SK-N-SH (cell line): ENCODE measurements around the gene TRMT10A. TPM values are rescaled to one million over a fixed set of nuclear protein-coding genes. Genes with fewer than 3 reads are reported as not detected.

Source experiments
- CTCF ChIA-PET: fragments of 300-600, 350-600 bp; formaldehyde crosslinking; extraction: SDS; loops from one replicate; lab custom pipeline; 2021; lab: Yijun Ruan, JAX
- POLR2A ChIA-PET: fragments of 350-600 bp; sonication (Branson Sonifier 250); formaldehyde crosslinking; extraction: SDS; loops from one replicate; lab custom pipeline; 2020; ENCODE audit warnings: antibody characterized with exemption, inconsistent platforms; lab: Yijun Ruan, JAX
- DNase-seq: peaks from one replicate; pipeline ENCODE4 v3.0.0; 2012
- H2AFZ ChIP-seq: fragments of 200-600 bp; sonication (generic); 2 replicates; pipeline ENCODE4 v1.8.1; 2016; ENCODE audit warnings: antibody characterized with exemption, mild to moderate bottlenecking, low read depth
- H3F3A ChIP-seq: fragments of 200-600 bp; sonication (generic); replicated peaks from 2 replicates; pipeline ENCODE3; 2016; ENCODE audit warnings: antibody characterized with exemption, mild to moderate bottlenecking; ENCODE audit not compliant: insufficient read depth
- H3K27ac ChIP-seq, 2 experiments: fragments of 200-500 bp in 1 of 2; fragments of 200-600 bp in 1 of 2; sonication (Bioruptor generic) in 1 of 2; sonication (generic), shearing (Covaris generic) in 1 of 2; 2 replicates each; pipeline versions ENCODE4 v1.5.1 to v1.6.1; 2014 to 2016; ENCODE audit warnings: low read depth in 2 of 2, inconsistent platforms in 1 of 2, low read length in 1 of 2, mild to moderate bottlenecking in 1 of 2, mixed read lengths in 1 of 2
- H3K27me3 ChIP-seq: fragments of 200-600 bp; sonication (generic), shearing (Covaris generic); 2 replicates; pipeline ENCODE4 v1.6.1; 2016; ENCODE audit warnings: mixed run types; ENCODE audit not compliant: insufficient read depth
- H3K36me3 ChIP-seq, 2 experiments: fragments of 200-500 bp in 1 of 2; fragments of 200-600 bp in 1 of 2; sonication (Bioruptor generic) in 1 of 2; sonication (generic) in 1 of 2; replicated peaks in 1 of 2; 2 replicates each; pipeline versions ENCODE3 to v1.5.1; 2014 to 2016; ENCODE audit warnings: low read length in 1 of 2, mild to moderate bottlenecking in 1 of 2; ENCODE audit not compliant: insufficient read depth in 2 of 2, control insufficient read depth in 1 of 2
- H3K4me1 ChIP-seq, 2 experiments: fragments of 200-500 bp in 1 of 2; fragments of 200-600 bp in 1 of 2; sonication (Bioruptor generic) in 1 of 2; sonication (generic), shearing (Covaris generic) in 1 of 2; 2 replicates each; pipeline versions ENCODE4 v1.5.1 to v1.6.1; 2014 to 2016; ENCODE audit warnings: low read depth in 1 of 2, low read length in 1 of 2, mixed run types in 1 of 2; ENCODE audit not compliant: insufficient read depth in 2 of 2, control insufficient read depth in 1 of 2
- H3K4me2 ChIP-seq: fragments of 200-600 bp; sonication (generic), shearing (Covaris generic); 2 replicates; pipeline ENCODE4 v1.6.1; 2017; ENCODE audit warnings: mixed run types
- H3K4me3 ChIP-seq, 2 experiments: fragments of 200-500 bp in 1 of 2; fragments of 200-600 bp in 1 of 2; sonication (Bioruptor generic) in 1 of 2; sonication (generic), shearing (Covaris generic) in 1 of 2; 2 replicates each; pipeline versions ENCODE4 v1.5.1 to v1.8.1; 2014 to 2016; ENCODE audit warnings: low read depth in 2 of 2, inconsistent platforms in 1 of 2, low read length in 1 of 2, mild to moderate bottlenecking in 1 of 2, mixed read lengths in 1 of 2, moderate library complexity in 1 of 2
- H3K79me2 ChIP-seq: fragments of 200-600 bp; sonication (generic); 2 replicates; pipeline ENCODE4 v1.8.1; 2017; ENCODE audit warnings: mild to moderate bottlenecking; ENCODE audit not compliant: insufficient read depth
- H3K9ac ChIP-seq: fragments of 200-600 bp; sonication (generic); 2 replicates; pipeline ENCODE4 v1.6.1; 2017; ENCODE audit warnings: mixed run types
- H3K9me2 ChIP-seq: fragments of 200-600 bp; sonication (generic); 2 replicates; pipeline ENCODE4 v1.6.1; 2017; ENCODE audit warnings: mixed run types
- H3K9me3 ChIP-seq: fragments of 200-600 bp; sonication (generic); 2 replicates; pipeline ENCODE4 v1.6.1; 2017; ENCODE audit warnings: mixed run types, mild to moderate bottlenecking, moderate library complexity
- H4K20me1 ChIP-seq: fragments of 200-600 bp; sonication (generic); 2 replicates; pipeline ENCODE4 v1.6.1; 2017; ENCODE audit warnings: mild to moderate bottlenecking, mixed run types; ENCODE audit not compliant: insufficient read depth
- CHD2 ChIP-seq: fragments of 150-350 bp; IDR thresholded peaks from 2 replicates; pipeline ENCODE4 v1.6.1; 2018; ENCODE audit warnings: low read length; ENCODE audit not compliant: partially characterized antibody
- EP300 ChIP-seq, 2 experiments: IDR thresholded peaks; 2 replicates each; pipeline versions ENCODE4 v1.4.0 to v1.6.1; 2012; ENCODE audit warnings: borderline replicate concordance in 1 of 2, low read depth in 1 of 2, low read length in 1 of 2
- EZH2phosphoT487 ChIP-seq: fragments of 200-600 bp; sonication (generic); IDR thresholded peaks from 2 replicates; pipeline ENCODE4 v1.6.1; 2017; ENCODE audit warnings: low read depth, mixed run types, mild to moderate bottlenecking, antibody characterized with exemption, moderate library complexity, borderline replicate concordance
- FOXM1 ChIP-seq: IDR thresholded peaks from 2 replicates; pipeline ENCODE4 v1.4.0; 2012; ENCODE audit warnings: low read depth, mild to moderate bottlenecking
- IRF3 ChIP-seq: fragments of 150-350 bp; IDR thresholded peaks from 2 replicates; pipeline ENCODE4 v1.6.1; 2016; ENCODE audit warnings: mild to moderate bottlenecking, low read depth, low read length
- JUND ChIP-seq: IDR thresholded peaks from 2 replicates; pipeline ENCODE4 v1.4.0; 2012
- MAX ChIP-seq: IDR thresholded peaks from 2 replicates; pipeline ENCODE4 v1.4.0; 2012; ENCODE audit warnings: low read depth
- PBX3 ChIP-seq: IDR thresholded peaks from 2 replicates; pipeline ENCODE4; 2012
- RAD21 ChIP-seq: IDR thresholded peaks from 2 replicates; pipeline ENCODE4 v1.6.1; 2012; ENCODE audit warnings: mild to moderate bottlenecking, low read length
- REST ChIP-seq: IDR thresholded peaks from 2 replicates; pipeline ENCODE4 v1.6.1; 2012; ENCODE audit warnings: mild to moderate bottlenecking, low read depth, low read length, moderate library complexity
- TEAD4 ChIP-seq: IDR thresholded peaks from 2 replicates; pipeline ENCODE4 v1.4.0; 2012; ENCODE audit warnings: mild to moderate bottlenecking, borderline replicate concordance; ENCODE audit not compliant: insufficient read depth
- USF1 ChIP-seq: IDR thresholded peaks from 2 replicates; pipeline ENCODE4 v1.4.0; 2012; ENCODE audit warnings: low read depth, borderline replicate concordance
- YY1 ChIP-seq: IDR thresholded peaks from 2 replicates; pipeline ENCODE4 v1.4.0; 2012; ENCODE audit warnings: low read depth, mild to moderate bottlenecking
- ZBTB33 ChIP-seq: IDR thresholded peaks from 2 replicates; pipeline ENCODE4 v1.4.0; 2012; ENCODE audit warnings: low read depth, borderline replicate concordance
- WGBS: methylation state at CpG from one replicate; pipeline ENCODE4 v1.1.6; 2017; ENCODE audit warnings: low lambda C conversion rate; 5-methylcytosine and 5-hydroxymethylcytosine counted together
- polyA plus RNA-seq, 3 experiments: library from polyadenylated mRNA; depleted of rRNA; stranded (reverse); fragments of >200 nt; gene quantifications; 2 replicates each; pipeline ENCODE4 v1.2.3, GENCODE V29; 2012

Gene TRMT10A
- polyA plus RNA-seq, 1 of the 3 experiments (the other 2 are of a cell fraction), result 2.4 TPM

- WGBS, result 56% methylated on average over 4 of the region's 4 CpGs
- H3K4me3 ChIP-seq, result no peak overlapping the region
- no peaks in the 10 kb centered on the region for H3F3A ChIP-seq
- no peaks in the 10 kb centered on the region for H3K9me3 ChIP-seq
- no peaks in the 10 kb centered on the region for H3K79me2 ChIP-seq
- no peak overlapping the region for H3K4me2 ChIP-seq
- TF ChIP-seq IRF3 (no peak), REST (no peak), JUND (no peak), PBX3 (no peak), CHD2 (no peak), ZBTB33 (no peak), MAX (no peak)
- TF ChIP-seq, all 33 proteins: peak for 0
- Histone ChIP-seq H3K27me3 (no peaks in the 10 kb centered on the region), H3K36me3 (no peaks in the 10 kb centered on the region), H3K4me1 (peaks cover 0 to 9% of the 10 kb centered on the region in 2 experiments; a peak in 1 of 4 replicates), H3K27ac (no peak overlapping the region), H3K9me2 (no peaks in the 10 kb centered on the region), H2AFZ (no peak overlapping the region), H4K20me1 (no peaks in the 10 kb centered on the region), H3K9ac (no peak overlapping the region)
- no peak for DNase-seq
- ChIA-PET POLR2A (no interaction called here), CTCF (interaction anchor here (1.0 to 1.3 kb wide), 3 partner anchors 9 to 270 kb away, joined by 3 to 5 read pairs (median 4); no protein-coding TSS in a partner anchor)
These were observed 26.2 kb downstream of the TRMT10A start for GRCh38 chr4:99537674-99538073.

- Histone ChIP-seq H3K9me3 (no peaks in the 10 kb centered on the region), H3K4me3 (no peak overlapping the region), H4K20me1 (no peaks in the 10 kb centered on the region), H3F3A (no peaks in the 10 kb centered on the region), H3K79me2 (no peaks in the 10 kb centered on the region), H3K4me2 (no peak overlapping the region), H3K27ac (no peak overlapping the region; a peak in 1 of 4 replicates), H3K9me2 (no peaks in the 10 kb centered on the region), H3K27me3 (no peaks in the 10 kb centered on the region), H2AFZ (no peak overlapping the region), H3K9ac (no peak overlapping the region), H3K4me1 (peaks cover 0 to 9% of the 10 kb centered on the region in 2 experiments; a peak in 1 of 4 replicates), H3K36me3 (no peaks in the 10 kb centered on the region)
- POLR2A ChIA-PET, result no interaction called here
- no peak for DNase-seq
- WGBS, result 40% methylated on average over 2 of the region's 2 CpGs
- CTCF ChIA-PET, result interaction anchor here (1.1 to 1.3 kb wide), 2 partner anchors 10 to 11 kb away, joined by 3 to 5 read pairs; no protein-coding TSS in a partner anchor
- no peak for TF ChIP-seq USF1
- no peak for TF ChIP-seq EP300 (IDR thresholded peaks at IDR 0.05; ENCODE audit: borderline replicate concordance in 1 of 2, low read depth in 1 of 2, low read length in 1 of 2)
- TF ChIP-seq ZBTB33, result no peak
- no peak for TF ChIP-seq FOXM1
- TF ChIP-seq RAD21, result no peak
- TF ChIP-seq EZH2phosphoT487, result no peak
- no peak for TF ChIP-seq YY1
- TF ChIP-seq TEAD4, result no peak
These were observed 27.0 kb downstream of the TRMT10A start for GRCh38 chr4:99536848-99537247.
